ENCODE measurements around the gene PTGER2. TPM values are rescaled to one million over a fixed set of nuclear protein-coding genes. Genes with fewer than 3 reads are reported as not detected.

PTGER2 gene
- total RNA-seq (2022; extraction: Qiagen RNA extraction; ENCODE audit: low read depth): 2.2 to 3.8 TPM (median 3.2 TPM) in 5 replicates

DNA sequence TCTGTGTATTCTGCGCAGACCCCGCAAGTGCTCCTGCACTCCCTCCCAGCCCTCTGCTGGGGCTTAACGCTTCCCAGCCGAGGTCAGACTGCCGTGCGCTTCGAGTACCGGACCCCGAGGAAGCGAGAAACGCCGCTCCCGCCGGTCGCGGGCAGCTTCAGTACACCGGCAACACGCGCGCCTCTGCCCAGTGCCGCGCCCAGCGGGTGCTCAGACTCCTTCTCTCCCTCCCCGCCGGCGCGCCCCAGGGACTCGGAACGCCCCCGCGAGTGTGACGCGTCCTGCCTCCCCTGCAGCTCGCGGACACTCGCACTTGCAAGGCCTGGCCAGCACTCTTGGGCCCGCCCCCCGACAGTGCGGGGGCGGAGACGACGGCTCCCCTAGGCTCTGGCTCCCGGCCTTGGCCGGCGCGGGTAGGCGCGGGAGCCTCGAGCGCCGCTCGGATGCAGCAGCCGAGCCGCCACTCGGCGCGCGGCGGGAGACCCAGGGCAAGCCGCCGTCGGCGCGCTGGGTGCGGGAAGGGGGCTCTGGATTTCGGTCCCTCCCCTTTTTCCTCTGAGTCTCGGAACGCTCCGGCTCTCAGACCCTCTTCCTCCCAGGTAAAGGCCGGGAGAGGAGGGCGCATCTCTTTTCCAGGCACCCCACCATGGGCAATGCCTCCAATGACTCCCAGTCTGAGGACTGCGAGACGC is at the start of gene PTGER2:
TSS of gene PTGER2 (plus strand) at position 410 of the 692 bp plus-strand sequence. CDS start at position 647, 237 bp downstream.

GRCh38 chr14:52267501-52268278 is 46.4 kb upstream of the PTGER2 start, which contains the start of gene PTGDR:
Gene PTGDR (plus strand): TSS chr14:52267698. CDS start chr14:52267815, 117 bp downstream.

Other genes with a start within 250 kb of the PTGER2 start
- 13.3 to 22.6 TPM (median 18.7 TPM) in 5 replicates for gene NID2, start 245.3 kb upstream of the PTGER2 start, total RNA-seq (2022; extraction: Qiagen RNA extraction; ENCODE audit: low read depth)
- not detected in 5 replicates for gene PTGDR, start 46.6 kb upstream of the PTGER2 start, total RNA-seq (2022; extraction: Qiagen RNA extraction; ENCODE audit: low read depth)
- gene TXNDC16, start 238.2 kb downstream of the PTGER2 start, total RNA-seq (2022; extraction: Qiagen RNA extraction; ENCODE audit: low read depth): 0.67 to 1.5 TPM (median 1.1 TPM) in 5 replicates
- 0.07 to 0.17 TPM (median 0.09 TPM) in 4 of 5 replicates, not detected in the other for gene GPR137C, start 238.5 kb downstream of the PTGER2 start, total RNA-seq (2022; extraction: Qiagen RNA extraction; ENCODE audit: low read depth)

Measured in A549 treated with GW870086 at 1 μM for 4 hours (cell line).